Left lobe of liver (tissue), 2 donors: ENCODE measurements around the gene CDSN. TPM values are rescaled to one million over a fixed set of nuclear protein-coding genes. Genes with fewer than 3 reads are reported as not detected.
"Not testable (repeated sequence)": the region's sequence is repeated elsewhere in the genome, so short reads cannot be mapped to it uniquely, and the experiment has no call there.

Experiments used
- ATAC-seq: fragments of 200-7000 bp; cut with Tn5 transposase; one replicate; pipeline ENCODE4 v1.9.1; 2020; ENCODE audit warnings: mild to moderate bottlenecking, moderate library complexity
- DNase-seq: peaks from one replicate; pipeline ENCODE4 v3.0.0-alpha.2; 2020; ENCODE audit warnings: low spot score
- total RNA-seq: library from RNA; stranded (reverse); gene quantifications from one replicate; pipeline ENCODE4 v1.2.1, GENCODE V29; 2021
- donor health status: DM: no; HTN: no; CAD: no; lungs with moderate emphysema.
- donor health status: DM: no; HTN: yes; CAD: no.

Gene CDSN
- total RNA-seq, 1 donor from 2014 or later, result not detected

- DNase-seq, result peak; percentile 74
- peak; percentile 100 for ATAC-seq
These were observed 32.7 kb downstream of the CDSN start for GRCh38 chr6:31087494-31088089.

GRCh38 chr6:31086788-31087440 is 33.3 kb downstream of the CDSN start:
- no peak for DNase-seq
- ATAC-seq, result no peak

- ATAC-seq, result peak; percentile 34
- no peak for DNase-seq
These were observed 36.4 kb downstream of the CDSN start for GRCh38 chr6:31083742-31084354.

- no peak for ATAC-seq
- no peak for DNase-seq
These were observed 38.4 kb downstream of the CDSN start for GRCh38 chr6:31081872-31082271.

GRCh38 chr6:31079656-31080261 is 40.5 kb downstream of the CDSN start:
- ATAC-seq (peak; percentile 89), DNase-seq (peak; percentile 51)

GRCh38 chr6:31076611-31077010 is 43.6 kb downstream of the CDSN start:
- ATAC-seq, result no peak

GRCh38 chr6:31075528-31075927 is 44.7 kb downstream of the CDSN start:
- DNase-seq (no peak), ATAC-seq (no peak)

More at GRCh38 chr6:31076611-31077010, 43.6 kb downstream of the CDSN start:
- no peak for DNase-seq

- ATAC-seq (no peak), DNase-seq (no peak)
These were observed 45.8 kb downstream of the CDSN start for GRCh38 chr6:31074401-31074800.

GRCh38 chr6:31070711-31071197 is 49.5 kb downstream of the CDSN start:
- ATAC-seq, result peak; percentile 73
- no peak for DNase-seq

- DNase-seq, result peak; percentile 78
- peak; percentile 99 for ATAC-seq
These were observed 51.4 kb downstream of the CDSN start for GRCh38 chr6:31068669-31069340.

GRCh38 chr6:31067891-31068668 is 52.2 kb downstream of the CDSN start:
- not testable (repeated sequence) for DNase-seq, ATAC-seq

- not testable (repeated sequence) for DNase-seq, ATAC-seq
These were observed 53.2 kb downstream of the CDSN start for GRCh38 chr6:31067028-31067427.

GRCh38 chr6:31065556-31065955 is 54.7 kb downstream of the CDSN start:
- no peak for ATAC-seq
- no peak for DNase-seq

Other genes starting within 250 kb of the CDSN start
- gene DDR1, start 235.9 kb downstream of the CDSN start, total RNA-seq, result 5.1 TPM
- 21.7 TPM for gene GTF2H4, start 212.2 kb downstream of the CDSN start, total RNA-seq
- 28.9 TPM for gene VARS2, start 206.2 kb downstream of the CDSN start, total RNA-seq
- not detected for gene SFTA2, start 188.3 kb downstream of the CDSN start, total RNA-seq
- not detected for gene MUCL3, start 179.5 kb downstream of the CDSN start, total RNA-seq
- gene MUC21, start 136.7 kb downstream of the CDSN start, total RNA-seq, result not detected
- not detected for gene MUC22, start 110.0 kb downstream of the CDSN start, total RNA-seq
- gene C6orf15, start 7.9 kb downstream of the CDSN start, total RNA-seq, result not detected
- not detected for gene PSORS1C1, start 5.6 kb downstream of the CDSN start, total RNA-seq
- not detected for gene PSORS1C2, start 18.6 kb upstream of the CDSN start, total RNA-seq
- gene CCHCR1, start 37.4 kb upstream of the CDSN start, total RNA-seq, result 9.6 TPM
- 0.45 TPM for gene TCF19, start 38.1 kb upstream of the CDSN start, total RNA-seq
- 5.0 TPM for gene POU5F1, start 50.2 kb upstream of the CDSN start, total RNA-seq
- 397 TPM for gene HLA-C, start 151.6 kb upstream of the CDSN start, total RNA-seq
- 291 TPM for gene HLA-B, start 236.7 kb upstream of the CDSN start, total RNA-seq